ENCODE measurements around the gene OR2S2.
"Not testable (repeated sequence)": the region's sequence is repeated elsewhere in the genome, so short reads cannot be mapped to it uniquely, and the experiment has no call there.

The OR2S2 gene

GRCh38 chr9:35933550-35934067, 24.3 kb downstream of the OR2S2 start:
- DNase-seq = no peak

GRCh38 chr9:35932735-35933134, 25.2 kb downstream of the OR2S2 start:
- DNase-seq = peak in 1 of 2 donors; percentile 27

GRCh38 chr9:35930989-35931388, 27.0 kb downstream of the OR2S2 start:
- no peak for DNase-seq

GRCh38 chr9:35930521-35930920, 27.4 kb downstream of the OR2S2 start:
- DNase-seq = no peak

GRCh38 chr9:35929453-35929718, 28.6 kb downstream of the OR2S2 start:
- DNase-seq = no peak

- no peak for DNase-seq
Measured at GRCh38 chr9:35928591-35929452, 29.1 kb downstream of the OR2S2 start.

- DNase-seq = peak in 1 of 2 donors; percentile 85
Measured at GRCh38 chr9:35923927-35924763, 33.8 kb downstream of the OR2S2 start.

GRCh38 chr9:35923598-35923926, 34.4 kb downstream of the OR2S2 start:
- DNase-seq = no peak

- DNase-seq = peak in 1 of 2 donors; percentile 63
Measured at GRCh38 chr9:35920051-35920620, 37.8 kb downstream of the OR2S2 start.

- no peak for DNase-seq
Measured at GRCh38 chr9:35919212-35920008, 38.5 kb downstream of the OR2S2 start.

GRCh38 chr9:35918780-35919179, 39.2 kb downstream of the OR2S2 start:
- DNase-seq = no peak

- no peak for DNase-seq
Measured at GRCh38 chr9:35917261-35917660, 40.7 kb downstream of the OR2S2 start.

GRCh38 chr9:35915681-35916294, 42.2 kb downstream of the OR2S2 start:
- DNase-seq = no peak

- DNase-seq = no peak
Measured at GRCh38 chr9:35914301-35914807, 43.6 kb downstream of the OR2S2 start.

GRCh38 chr9:35913429-35913828, 44.5 kb downstream of the OR2S2 start:
- not testable (repeated sequence) for DNase-seq

GRCh38 chr9:35912791-35913400, 45.1 kb downstream of the OR2S2 start:
- DNase-seq = no peak

GRCh38 chr9:35911690-35912089, 46.3 kb downstream of the OR2S2 start:
- DNase-seq = no peak

GRCh38 chr9:35910613-35911359, 47.2 kb downstream of the OR2S2 start:
- peak in 1 of 2 donors; percentile 25 for DNase-seq

- no peak for DNase-seq
Measured at GRCh38 chr9:35909687-35910612, 48.0 kb downstream of the OR2S2 start.

- DNase-seq = no peak
Measured at GRCh38 chr9:35909274-35909673, 48.7 kb downstream of the OR2S2 start, which contains the start of gene SPAAR. Gene SPAAR (plus strand): TSS chr9:35909490. CDS start chr9:35910464, 974 bp downstream.
